ENCODE measurements around the gene PNPO. TPM values are rescaled to one million over a fixed set of nuclear protein-coding genes. Genes with fewer than 3 reads are reported as not detected.

PNPO gene
- total and polyA plus RNA-seq, 2 of the 13 experiments (the other 11 are each of a cell fraction or from before 2014, with no cell fraction given) = 47.9 to 63.3 TPM

GRCh38 chr17:47946929-47947397, 5.6 kb downstream of the PNPO start (continued):
- TF ChIP-seq ZC3H13 (CRISPR knock-in tag; IDR thresholded peaks at IDR 0.05) (no peak), SATB2 (CRISPR knock-in tag; IDR thresholded peaks at IDR 0.05) (no peak), SMARCE1 (IDR thresholded peaks at IDR 0.05; ENCODE audit: borderline replicate concordance) (no peak), GLI4 (CRISPR knock-in tag; IDR thresholded peaks at IDR 0.05; ENCODE audit: borderline replicate concordance) (no peak), TP53 (CRISPR knock-in tag; conservative IDR thresholded peaks at IDR 0.05) (no peak), TBX2 (CRISPR knock-in tag; IDR thresholded peaks at IDR 0.05; ENCODE audit: borderline replicate concordance) (no peak), NCOA2 (CRISPR knock-in tag; IDR thresholded peaks at IDR 0.05) (no peak), KLF11 (CRISPR knock-in tag; IDR thresholded peaks at IDR 0.05) (no peak), ZNF337 (CRISPR knock-in tag; IDR thresholded peaks at IDR 0.05; ENCODE audit: borderline replicate concordance, low read depth) (no peak), ATF5 (CRISPR knock-in tag; IDR thresholded peaks at IDR 0.05; ENCODE audit: low read depth) (no peak), ELK4 (CRISPR knock-in tag; IDR thresholded peaks at IDR 0.05; ENCODE audit: borderline replicate concordance) (no peak), YEATS2 (CRISPR knock-in tag; IDR thresholded peaks at IDR 0.05; ENCODE audit: borderline replicate concordance) (no peak), NFKBIZ (CRISPR knock-in tag; IDR thresholded peaks at IDR 0.05) (no peak), FOSL2 (CRISPR knock-in tag; IDR thresholded peaks at IDR 0.05) (peak; percentile 97), ELF1 (CRISPR knock-in tag; IDR thresholded peaks at IDR 0.05) (no peak), ZNF276 (CRISPR knock-in tag; IDR thresholded peaks at IDR 0.05; ENCODE audit: low read depth) (no peak), AGO2 (optimal IDR thresholded peaks at IDR 0.05; ENCODE audit: low read depth, low read length) (no peak), ZNF451 (CRISPR knock-in tag; IDR thresholded peaks at IDR 0.05) (no peak), CCDC6 (CRISPR knock-in tag; IDR thresholded peaks at IDR 0.05) (no peak), NFE2L2 (IDR thresholded peaks at IDR 0.05; ENCODE audit: low read length) (peak; percentile 44; the same call in 1 of the 2 replicates)
- TF ChIP-seq, protein P1, sequence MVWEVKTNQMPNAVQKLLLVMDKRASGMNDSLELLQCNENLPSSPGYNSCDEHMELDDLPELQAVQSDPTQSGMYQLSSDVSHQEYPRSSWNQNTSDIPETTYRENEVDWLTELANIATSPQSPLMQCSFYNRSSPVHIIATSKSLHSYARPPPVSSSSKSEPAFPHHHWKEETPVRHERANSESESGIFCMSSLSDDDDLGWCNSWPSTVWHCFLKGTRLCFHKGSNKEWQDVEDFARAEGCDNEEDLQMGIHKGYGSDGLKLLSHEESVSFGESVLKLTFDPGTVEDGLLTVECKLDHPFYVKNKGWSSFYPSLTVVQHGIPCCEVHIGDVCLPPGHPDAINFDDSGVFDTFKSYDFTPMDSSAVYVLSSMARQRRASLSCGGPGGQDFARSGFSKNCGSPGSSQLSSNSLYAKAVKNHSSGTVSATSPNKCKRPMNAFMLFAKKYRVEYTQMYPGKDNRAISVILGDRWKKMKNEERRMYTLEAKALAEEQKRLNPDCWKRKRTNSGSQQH (CRISPR knock-in tag; IDR thresholded peaks at IDR 0.05; ENCODE audit: low read depth) = peak; percentile 99
- TF ChIP-seq, protein P2, sequence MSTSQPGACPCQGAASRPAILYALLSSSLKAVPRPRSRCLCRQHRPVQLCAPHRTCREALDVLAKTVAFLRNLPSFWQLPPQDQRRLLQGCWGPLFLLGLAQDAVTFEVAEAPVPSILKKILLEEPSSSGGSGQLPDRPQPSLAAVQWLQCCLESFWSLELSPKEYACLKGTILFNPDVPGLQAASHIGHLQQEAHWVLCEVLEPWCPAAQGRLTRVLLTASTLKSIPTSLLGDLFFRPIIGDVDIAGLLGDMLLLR (CRISPR knock-in tag; IDR thresholded peaks at IDR 0.05) = no peak
- TF ChIP-seq, protein P3, sequence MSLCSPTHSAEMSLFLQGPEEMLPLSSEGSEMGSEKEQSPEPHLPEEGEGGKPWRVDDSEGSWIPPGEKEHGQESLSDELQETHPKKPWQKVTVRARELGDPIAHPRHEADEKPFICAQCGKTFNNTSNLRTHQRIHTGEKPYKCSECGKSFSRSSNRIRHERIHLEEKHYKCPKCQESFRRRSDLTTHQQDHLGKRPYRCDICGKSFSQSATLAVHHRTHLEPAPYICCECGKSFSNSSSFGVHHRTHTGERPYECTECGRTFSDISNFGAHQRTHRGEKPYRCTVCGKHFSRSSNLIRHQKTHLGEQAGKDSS (CRISPR knock-in tag; IDR thresholded peaks at IDR 0.05; ENCODE audit: borderline replicate concordance, low read depth) = no peak
- TF ChIP-seq, protein P4, sequence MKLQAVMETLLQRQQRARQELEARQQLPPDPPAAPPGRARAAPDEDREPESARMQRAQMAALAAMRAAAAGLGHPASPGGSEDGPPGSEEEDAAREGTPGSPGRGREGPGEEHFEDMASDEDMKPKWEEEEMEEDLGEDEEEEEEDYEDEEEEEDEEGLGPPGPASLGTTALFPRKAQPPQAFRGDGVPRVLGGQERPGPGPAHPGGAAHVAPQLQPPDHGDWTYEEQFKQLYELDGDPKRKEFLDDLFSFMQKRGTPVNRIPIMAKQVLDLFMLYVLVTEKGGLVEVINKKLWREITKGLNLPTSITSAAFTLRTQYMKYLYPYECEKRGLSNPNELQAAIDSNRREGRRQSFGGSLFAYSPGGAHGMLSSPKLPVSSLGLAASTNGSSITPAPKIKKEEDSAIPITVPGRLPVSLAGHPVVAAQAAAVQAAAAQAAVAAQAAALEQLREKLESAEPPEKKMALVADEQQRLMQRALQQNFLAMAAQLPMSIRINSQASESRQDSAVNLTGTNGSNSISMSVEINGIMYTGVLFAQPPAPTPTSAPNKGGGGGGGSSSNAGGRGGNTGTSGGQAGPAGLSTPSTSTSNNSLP (IDR thresholded peaks at IDR 0.05; ENCODE audit: low read depth, low read length) = peak; percentile 98
